22Rv1 (cell line): ENCODE measurements around the gene ADSS2.
A peak's percentile ranks its signal among the peaks of the same experiment; 100 is the strongest.

Source experiments
- CTCF ChIP-seq: fragments of 450-650 bp; IDR thresholded peaks from 2 replicates; pipeline ENCODE4 v1.5.1; 2017; ENCODE audit warnings: mild to moderate bottlenecking
- ZFX ChIP-seq: fragments of 450-650 bp; IDR thresholded peaks from 2 replicates; pipeline ENCODE4 v1.6.1; 2017; ENCODE audit warnings: antibody characterized with exemption, borderline replicate concordance

GRCh38 chr1:244461245-244462071 is 9.7 kb upstream of the ADSS2 start, which contains the start of gene CATSPERE:
- TF ChIP-seq CTCF (peak; percentile 14; the same call in 1 of the 2 replicates), ZFX (no peak)
